HepG2 (cell line): ENCODE data around the gene GMFB.

Experiments
- MTA3 ChIP-seq: sonication (generic); formaldehyde crosslinking; IDR thresholded peaks from 2 replicates; pipeline ENCODE4 v1.4.0; 2020; ENCODE audit warnings: missing genetic modification reagents
- TCF7 ChIP-seq: sonication (generic); IDR thresholded peaks from 2 replicates; pipeline ENCODE4 v1.6.1; 2016; ENCODE audit warnings: antibody characterized with exemption, low read depth
- ZNF292 ChIP-seq: sonication (generic); formaldehyde crosslinking; IDR thresholded peaks from 2 replicates; pipeline ENCODE4 v1.8.1; 2022; ENCODE audit warnings: mild to moderate bottlenecking, low read depth, missing genetic modification reagents, borderline replicate concordance
- ZSCAN29 ChIP-seq: sonication (generic); formaldehyde crosslinking; conservative IDR thresholded peaks from 2 replicates; pipeline ENCODE4 v1.4.0; 2020; ENCODE audit warnings: mild to moderate bottlenecking, missing genetic modification reagents

GRCh38 chr14:54489318-54489683, 521 bp upstream of the GMFB start:
- TF ChIP-seq MTA3 (CRISPR knock-in tag), result no peak
- TF ChIP-seq ZNF292 (CRISPR knock-in tag), result no peak
- TF ChIP-seq ZSCAN29, result no peak
- no peak for TF ChIP-seq TCF7
